ENCODE data around the gene FBXL3. TPM values are rescaled to one million over a fixed set of nuclear protein-coding genes. Genes with fewer than 3 reads are reported as not detected.

Gene FBXL3
- total RNA-seq, 1 experiment from 2014 or later: 16.7 TPM

DNA sequence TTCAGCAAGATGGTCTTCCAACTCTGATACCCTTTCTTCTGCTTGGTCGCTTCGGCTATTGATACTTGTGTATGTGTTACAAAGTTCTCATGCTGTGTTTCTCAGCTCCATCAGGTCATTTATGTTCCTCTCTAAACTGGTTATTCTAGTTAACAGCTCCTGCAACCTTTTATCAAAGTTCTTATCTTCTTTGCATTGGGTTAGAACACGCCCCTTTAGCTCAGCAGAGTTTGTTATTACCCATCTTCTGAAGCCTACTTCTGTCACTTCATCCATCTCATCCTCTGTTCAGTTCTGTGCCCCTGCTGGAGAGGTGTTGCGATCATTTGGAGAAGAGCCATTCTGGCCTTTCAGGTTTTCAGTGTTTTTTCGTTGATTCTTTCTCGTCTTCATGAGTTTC, 59.9 kb downstream of the FBXL3 start:
- no peak overlapping the region for H2BK12ac ChIP-seq (ENCODE audit: insufficient read length, low read depth, low read length)
- H4K8ac ChIP-seq (replicated peaks; ENCODE audit: insufficient read length, low read depth, low read length): no peak overlapping the region
- H3K27ac Mint-ChIP-seq: no peak overlapping the region
- H4K20me1 ChIP-seq (ENCODE audit: control insufficient read depth, insufficient read depth, insufficient read length): no peaks in the 10 kb centered on the region
- no peaks in the 10 kb centered on the region for H3K36me3 Mint-ChIP-seq (ENCODE audit: insufficient read depth in 1 of 3, low read depth in 3 of 3)
- no peak overlapping the region for H2BK120ac ChIP-seq (ENCODE audit: low read depth, low read length, poor library complexity, severe bottlenecking)
- H3K27me3 Mint-ChIP-seq (ENCODE audit: low read depth): no peaks in the 10 kb centered on the region
- peaks cover 3 to 4% of the 10 kb centered on the region in 2 experiments; a peak in 2 of 5 replicates for H3K9me3 Mint-ChIP-seq
- DNase-seq: no peak
- H2AK5ac ChIP-seq (ENCODE audit: insufficient read length, low read length): no peak overlapping the region
- H3K79me1 ChIP-seq (ENCODE audit: insufficient read depth, low read depth, low read length, poor library complexity, severe bottlenecking): no peaks in the 10 kb centered on the region
- no peak overlapping the region for H4K91ac ChIP-seq (ENCODE audit: insufficient read length, low read depth, low read length)
- no peaks in the 10 kb centered on the region for H3K79me2 ChIP-seq (ENCODE audit: insufficient read depth, low read length)
- H3K23ac ChIP-seq (ENCODE audit: insufficient read length, low read depth, low read length): no peak overlapping the region
- H2BK15ac ChIP-seq (ENCODE audit: low read depth, low read length): no peak overlapping the region
- H2BK20ac ChIP-seq (ENCODE audit: low read depth, low read length, poor library complexity, severe bottlenecking): no peak overlapping the region
- no peaks in the 10 kb centered on the region for H3K9me3 ChIP-seq (ENCODE audit: control insufficient read depth, low read depth, low read length)
- H3K9ac ChIP-seq (ENCODE audit: extremely low read depth, insufficient read length, low read length): no peak overlapping the region
- H2BK5ac ChIP-seq (ENCODE audit: insufficient read length, low read length): no peak overlapping the region
- H3T11ph ChIP-seq (ENCODE audit: low read length): no peak overlapping the region
- H2AFZ ChIP-seq (ENCODE audit: low read length): no peak overlapping the region
- no peaks in the 10 kb centered on the region for H3K4me1 Mint-ChIP-seq
- H3K27ac ChIP-seq (ENCODE audit: insufficient read length, low read depth, low read length): no peak overlapping the region
- no peak overlapping the region for H3K18ac ChIP-seq (ENCODE audit: insufficient read length, low read depth, low read length)
- H3K56ac ChIP-seq (ENCODE audit: insufficient read length, low read depth, low read length): no peak overlapping the region
- H3K4me1 ChIP-seq (ENCODE audit: insufficient read depth, low read length): no peaks in the 10 kb centered on the region
- H4K5ac ChIP-seq (ENCODE audit: insufficient read length, low read depth, low read length): no peak overlapping the region
- no CpG with 5 or more reads among the region's 6 CpGs for WGBS (ENCODE audit: extremely low coverage, insufficient read length, low lambda C conversion rate)
- H3K4ac ChIP-seq (ENCODE audit: low read depth, low read length): no peak overlapping the region
- no peak overlapping the region for H3K4me2 ChIP-seq (ENCODE audit: insufficient read depth, insufficient read length, low read length)
- H3K23me2 ChIP-seq (ENCODE audit: insufficient read length, low read depth, low read length, poor library complexity, severe bottlenecking): no peaks in the 10 kb centered on the region
- H3K14ac ChIP-seq (ENCODE audit: insufficient read depth, low read length): no peak overlapping the region
- no peaks in the 10 kb centered on the region for H3K27me3 ChIP-seq (ENCODE audit: insufficient read depth, low read length)
- TF ChIP-seq, protein P1, sequence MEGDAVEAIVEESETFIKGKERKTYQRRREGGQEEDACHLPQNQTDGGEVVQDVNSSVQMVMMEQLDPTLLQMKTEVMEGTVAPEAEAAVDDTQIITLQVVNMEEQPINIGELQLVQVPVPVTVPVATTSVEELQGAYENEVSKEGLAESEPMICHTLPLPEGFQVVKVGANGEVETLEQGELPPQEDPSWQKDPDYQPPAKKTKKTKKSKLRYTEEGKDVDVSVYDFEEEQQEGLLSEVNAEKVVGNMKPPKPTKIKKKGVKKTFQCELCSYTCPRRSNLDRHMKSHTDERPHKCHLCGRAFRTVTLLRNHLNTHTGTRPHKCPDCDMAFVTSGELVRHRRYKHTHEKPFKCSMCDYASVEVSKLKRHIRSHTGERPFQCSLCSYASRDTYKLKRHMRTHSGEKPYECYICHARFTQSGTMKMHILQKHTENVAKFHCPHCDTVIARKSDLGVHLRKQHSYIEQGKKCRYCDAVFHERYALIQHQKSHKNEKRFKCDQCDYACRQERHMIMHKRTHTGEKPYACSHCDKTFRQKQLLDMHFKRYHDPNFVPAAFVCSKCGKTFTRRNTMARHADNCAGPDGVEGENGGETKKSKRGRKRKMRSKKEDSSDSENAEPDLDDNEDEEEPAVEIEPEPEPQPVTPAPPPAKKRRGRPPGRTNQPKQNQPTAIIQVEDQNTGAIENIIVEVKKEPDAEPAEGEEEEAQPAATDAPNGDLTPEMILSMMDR (conservative IDR thresholded peaks at IDR 0.05): no peak
- no peak overlapping the region for H3K4me3 Mint-ChIP-seq

Measured in H9 (cell line).